ENCODE measurements around the gene ZNF154.

GRCh38 chr19:57653689-57654088, 55.3 kb downstream of the ZNF154 start:
- TF ChIP-seq CTCF (IDR thresholded peaks at IDR 0.05; ENCODE audit: insufficient read depth, low read length) (no peak), POLR2AphosphoS5 (IDR thresholded peaks at IDR 0.05; ENCODE audit: low read depth) (no peak), GABPA (IDR thresholded peaks at IDR 0.05; ENCODE audit: low read depth) (no peak), REST (IDR thresholded peaks at IDR 0.05; ENCODE audit: insufficient replicate concordance, low read depth) (no peak), SPI1 (IDR thresholded peaks at IDR 0.05; ENCODE audit: borderline replicate concordance, low read depth) (no peak)

Measured in HL-60 (cell line).